ENCODE data around the gene CYP4F2.

GRCh38 chr19:15840833-15841232, 57.0 kb downstream of the CYP4F2 start:
- TF ChIP-seq NFIC (IDR thresholded peaks at IDR 0.05; ENCODE audit: borderline replicate concordance) (no peak), POLR2AphosphoS5 (IDR thresholded peaks at IDR 0.05; ENCODE audit: low read depth, low read length) (no peak), MXI1 (IDR thresholded peaks at IDR 0.05; ENCODE audit: low read depth, low read length) (no peak), CHD2 (IDR thresholded peaks at IDR 0.05; ENCODE audit: low read length, partially characterized antibody) (no peak), CTCF (IDR thresholded peaks at IDR 0.05) (no peak), MAX (IDR thresholded peaks at IDR 0.05; ENCODE audit: low read depth) (no peak)

Data from SK-N-SH (cell line).